ENCODE data around the gene TUBGCP3.

Gene TUBGCP3

GRCh38 chr13:112441226-112441625 lies 146.7 kb downstream of the TUBGCP3 start:
- TF ChIP-seq POLR2A (IDR thresholded peaks at IDR 0.05; ENCODE audit: low read length) (no peak), GATA1 (IDR thresholded peaks at IDR 0.05; ENCODE audit: low read depth, low read length) (no peak)
- DNase-seq = no peak

- DNase-seq = no peak
- TF ChIP-seq GATA1 (IDR thresholded peaks at IDR 0.05; ENCODE audit: low read depth, low read length) (no peak), POLR2A (IDR thresholded peaks at IDR 0.05; ENCODE audit: low read length) (no peak)
Observed at GRCh38 chr13:112438515-112438914, 149.4 kb downstream of the TUBGCP3 start.

- no peak for DNase-seq
- TF ChIP-seq POLR2A (IDR thresholded peaks at IDR 0.05; ENCODE audit: low read length) = no peak
- no peak for TF ChIP-seq GATA1 (IDR thresholded peaks at IDR 0.05; ENCODE audit: low read depth, low read length)
Observed at GRCh38 chr13:112438094-112438493, 149.9 kb downstream of the TUBGCP3 start.

- no peak for TF ChIP-seq GATA1 (IDR thresholded peaks at IDR 0.05; ENCODE audit: low read depth, low read length)
- DNase-seq = no peak
Observed at GRCh38 chr13:112435973-112436372, 152.0 kb downstream of the TUBGCP3 start.

Measured in erythroblast (primary cell).